Fibroblast of pulmonary artery (primary cell): ENCODE measurements around the gene CYB5B.
"Not testable (repeated sequence)": the region's sequence is repeated elsewhere in the genome, so short reads cannot be mapped to it uniquely, and the experiment has no call there.

ENCODE experiments used
- DNase-seq: peaks from one replicate; pipeline ENCODE4 v3.0.0-alpha.2; 2010; ENCODE audit warnings: low read depth
- H3K4me3 ChIP-seq: replicated peaks from 2 replicates; pipeline ENCODE4 v1.5.1; 2011; ENCODE audit warnings: low read depth, mild to moderate bottlenecking, control low read depth, low read length, moderate library complexity
- TF ChIP-seq, protein P1 (sequence below): IDR thresholded peaks from 2 replicates; pipeline ENCODE4 v1.5.1; 2011; ENCODE audit warnings: mild to moderate bottlenecking, control low read depth, low read length, inconsistent platforms; ENCODE audit errors: missing control alignments

CYB5B gene

DNA sequence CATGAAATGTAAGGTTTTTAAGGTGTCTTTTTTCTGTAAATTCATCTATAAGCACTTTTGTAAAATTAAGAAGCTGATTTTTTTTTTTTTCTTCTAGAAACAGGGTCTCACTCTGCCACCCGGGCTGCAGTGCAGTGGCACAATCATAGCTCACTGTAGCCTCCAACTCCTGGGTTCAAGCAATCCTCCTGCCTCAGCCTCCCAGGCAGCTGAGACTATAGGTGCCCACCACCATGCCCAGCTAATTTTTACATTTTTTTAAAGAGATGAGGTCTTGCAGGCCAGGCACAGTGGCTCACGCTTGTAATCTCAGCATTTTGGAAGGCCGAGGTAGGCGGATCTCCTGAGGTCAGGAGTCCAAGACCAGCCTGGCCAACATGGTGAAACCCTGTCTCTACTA lies 4.5 kb upstream of the CYB5B start:
- no peak for DNase-seq
- no peak overlapping the region for H3K4me3 ChIP-seq
- TF ChIP-seq, protein P1, sequence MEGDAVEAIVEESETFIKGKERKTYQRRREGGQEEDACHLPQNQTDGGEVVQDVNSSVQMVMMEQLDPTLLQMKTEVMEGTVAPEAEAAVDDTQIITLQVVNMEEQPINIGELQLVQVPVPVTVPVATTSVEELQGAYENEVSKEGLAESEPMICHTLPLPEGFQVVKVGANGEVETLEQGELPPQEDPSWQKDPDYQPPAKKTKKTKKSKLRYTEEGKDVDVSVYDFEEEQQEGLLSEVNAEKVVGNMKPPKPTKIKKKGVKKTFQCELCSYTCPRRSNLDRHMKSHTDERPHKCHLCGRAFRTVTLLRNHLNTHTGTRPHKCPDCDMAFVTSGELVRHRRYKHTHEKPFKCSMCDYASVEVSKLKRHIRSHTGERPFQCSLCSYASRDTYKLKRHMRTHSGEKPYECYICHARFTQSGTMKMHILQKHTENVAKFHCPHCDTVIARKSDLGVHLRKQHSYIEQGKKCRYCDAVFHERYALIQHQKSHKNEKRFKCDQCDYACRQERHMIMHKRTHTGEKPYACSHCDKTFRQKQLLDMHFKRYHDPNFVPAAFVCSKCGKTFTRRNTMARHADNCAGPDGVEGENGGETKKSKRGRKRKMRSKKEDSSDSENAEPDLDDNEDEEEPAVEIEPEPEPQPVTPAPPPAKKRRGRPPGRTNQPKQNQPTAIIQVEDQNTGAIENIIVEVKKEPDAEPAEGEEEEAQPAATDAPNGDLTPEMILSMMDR, result no peak

GRCh38 chr16:69423189-69423588 lies 1.2 kb upstream of the CYB5B start:
- TF ChIP-seq, protein P1, result no peak
- DNase-seq, result no peak
- H3K4me3 ChIP-seq, result no peak overlapping the region

DNA sequence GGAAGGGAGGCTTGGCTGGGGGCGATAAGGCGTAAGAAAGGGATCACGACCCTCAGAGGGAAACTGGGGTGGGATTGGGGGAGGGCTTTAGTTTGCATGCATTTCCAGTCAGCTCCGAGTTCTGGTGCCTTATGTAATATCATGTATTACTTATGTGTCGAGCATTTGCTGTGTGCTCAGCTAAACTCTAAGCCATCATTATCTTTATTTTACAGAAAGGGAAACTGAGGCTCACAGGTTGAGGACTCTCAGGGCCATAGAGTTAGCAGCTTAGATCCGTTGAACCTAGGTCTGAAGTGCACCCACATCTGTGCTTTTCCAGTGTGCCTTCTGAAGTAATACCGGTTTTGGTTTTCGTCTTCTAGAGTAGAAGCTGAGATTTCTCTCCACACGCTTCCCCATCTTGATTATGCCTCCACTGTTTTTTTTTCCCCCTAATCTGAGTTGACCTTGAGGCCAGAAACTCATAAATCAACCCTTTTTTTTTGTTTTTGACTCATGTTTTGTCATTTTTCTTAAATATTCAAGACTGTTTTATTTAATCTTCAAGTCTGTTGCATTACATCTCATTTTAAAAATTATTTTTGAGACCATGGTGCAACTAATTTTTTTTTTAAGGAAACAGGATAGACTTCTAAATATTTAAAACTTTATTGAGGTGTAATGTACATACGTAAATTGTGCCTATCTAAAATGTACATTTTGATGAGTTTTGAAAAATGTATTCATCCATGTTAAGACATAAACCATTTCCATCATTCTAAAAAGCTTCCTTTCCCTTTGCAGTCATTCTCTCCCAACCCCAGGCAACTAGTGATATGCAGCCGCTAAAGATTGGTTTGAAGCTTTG lies 741 bp downstream of the CYB5B start:
- TF ChIP-seq, protein P1, result no peak
- DNase-seq, result no peak
- peak overlapping the region; percentile 99 for H3K4me3 ChIP-seq

DNA sequence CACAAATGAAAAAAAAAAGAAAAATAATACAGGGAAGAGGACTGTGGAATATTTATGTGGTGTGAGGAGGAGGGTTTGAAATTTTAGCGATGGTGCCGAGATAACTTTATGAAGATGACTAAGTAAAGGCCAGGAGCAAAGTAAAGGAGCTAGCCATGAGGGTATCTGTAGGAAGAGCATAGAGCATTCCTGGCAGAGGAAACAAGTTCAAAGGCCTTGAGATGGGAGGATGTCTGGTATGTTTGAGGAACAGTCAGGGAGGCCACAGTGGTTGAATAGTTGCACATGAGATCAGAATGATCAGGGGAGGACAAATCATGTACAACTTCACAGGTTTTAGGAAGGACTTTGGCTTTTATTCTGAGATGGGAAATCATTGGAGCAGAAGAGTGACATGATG lies 4.2 kb downstream of the CYB5B start:
- no peak for DNase-seq
- TF ChIP-seq, protein P1, result no peak

DNA sequence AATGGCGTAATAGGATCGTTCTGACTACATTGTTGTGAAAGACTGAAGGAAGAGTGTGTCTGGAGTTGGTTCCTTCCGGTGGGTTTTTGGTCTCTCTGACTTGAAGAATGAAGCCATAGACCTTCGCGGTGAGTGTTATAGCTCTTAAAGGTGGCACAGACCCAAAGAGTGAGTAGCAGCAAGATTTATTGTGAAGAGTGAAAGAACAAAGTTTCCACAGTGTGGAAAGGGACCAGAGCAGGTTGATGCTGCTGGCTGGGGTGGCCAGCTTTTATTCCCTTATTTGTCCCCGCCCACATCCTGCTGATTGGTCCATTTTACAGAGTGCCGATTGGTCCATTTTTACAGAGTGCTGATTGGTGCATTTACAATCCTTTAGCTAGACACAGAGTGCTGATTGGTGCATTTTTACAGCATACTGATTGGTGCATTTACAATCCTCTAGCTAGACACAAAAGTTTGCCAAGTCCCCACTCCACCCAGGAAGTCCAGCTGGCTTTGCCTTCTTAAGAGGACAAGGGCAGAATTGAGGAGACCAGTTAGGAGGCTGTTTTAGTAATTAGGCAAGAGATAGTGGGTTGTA lies 4.7 kb downstream of the CYB5B start:
- DNase-seq, H3K4me3 ChIP-seq: not testable (repeated sequence)

More for the DNA sequence above, 4.2 kb downstream of the CYB5B start:
- no peak overlapping the region for H3K4me3 ChIP-seq

GRCh38 chr16:69431948-69432468 lies 7.6 kb downstream of the CYB5B start:
- H3K4me3 ChIP-seq, result no peak overlapping the region
- DNase-seq, result no peak
- TF ChIP-seq, protein P1, result no peak

DNA sequence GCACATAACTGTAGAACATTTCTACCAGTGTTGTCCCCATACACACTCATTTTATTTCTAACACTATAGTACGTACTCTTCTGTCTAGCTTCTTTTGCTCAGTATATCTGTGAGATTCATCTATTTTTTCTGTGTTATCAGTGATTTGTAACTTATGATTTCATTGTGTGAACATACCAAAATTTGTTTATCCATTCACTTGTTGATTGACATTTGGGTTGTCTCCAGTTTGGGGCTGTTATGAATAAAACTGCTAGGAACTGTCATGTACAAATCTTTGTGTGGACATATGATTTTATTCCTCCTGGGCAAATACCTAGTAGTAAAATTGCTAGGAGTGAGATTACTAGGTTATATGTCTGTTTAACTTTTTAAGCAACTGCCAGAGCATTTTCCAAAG lies 9.6 kb downstream of the CYB5B start:
- TF ChIP-seq, protein P1, result no peak
- no peak overlapping the region for H3K4me3 ChIP-seq
- DNase-seq, result no peak
